GM18909 (cell line): Measurements from ENCODE around the gene TMCC2.
"Not testable (repeated sequence)": the region's sequence is repeated elsewhere in the genome, so short reads cannot be mapped to it uniquely, and the experiment has no call there.

Experiments used
- ATAC-seq: cut with Tn5 transposase; IDR thresholded peaks from one replicate; pipeline ENCODE4 v1.9.1; 2021; ENCODE audit warnings: mild to moderate bottlenecking; ENCODE audit not compliant: unreplicated experiment, poor library complexity

Gene TMCC2

GRCh38 chr1:205211169-205211838, 16.4 kb upstream of the TMCC2 start, which contains the start of gene DSTYK:
Gene DSTYK (minus strand): TSS chr1:205211702. CDS start chr1:205211535, 167 bp downstream.
- peak; percentile 87 for ATAC-seq

GRCh38 chr1:205211839-205212536, 15.8 kb upstream of the TMCC2 start:
- peak; percentile 22 for ATAC-seq

GRCh38 chr1:205214756-205215155, 13.0 kb upstream of the TMCC2 start:
- ATAC-seq, result no peak

GRCh38 chr1:205216588-205216987, 11.2 kb upstream of the TMCC2 start:
- ATAC-seq, result no peak

DNA sequence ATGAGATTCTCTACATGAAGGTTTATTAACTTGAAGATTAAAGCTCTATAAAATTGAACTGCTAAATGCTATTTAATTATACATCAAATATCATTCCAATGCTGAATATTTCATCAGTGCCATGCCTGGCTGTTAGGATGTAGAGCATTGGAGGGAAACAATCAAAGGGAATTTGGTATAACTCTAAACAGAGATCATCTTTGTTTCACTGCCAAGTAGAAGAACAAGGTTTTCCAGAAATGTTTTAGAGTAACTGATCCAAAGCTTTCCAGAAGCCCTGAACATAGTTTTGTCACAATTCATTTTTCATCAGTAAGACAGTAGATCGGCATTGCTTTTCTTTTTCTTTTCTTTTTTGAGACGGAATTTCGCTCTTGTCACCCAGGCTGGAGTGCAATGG, 10.3 kb upstream of the TMCC2 start:
- no peak for ATAC-seq

GRCh38 chr1:205220421-205220820, 7.3 kb upstream of the TMCC2 start:
- ATAC-seq, result no peak

DNA sequence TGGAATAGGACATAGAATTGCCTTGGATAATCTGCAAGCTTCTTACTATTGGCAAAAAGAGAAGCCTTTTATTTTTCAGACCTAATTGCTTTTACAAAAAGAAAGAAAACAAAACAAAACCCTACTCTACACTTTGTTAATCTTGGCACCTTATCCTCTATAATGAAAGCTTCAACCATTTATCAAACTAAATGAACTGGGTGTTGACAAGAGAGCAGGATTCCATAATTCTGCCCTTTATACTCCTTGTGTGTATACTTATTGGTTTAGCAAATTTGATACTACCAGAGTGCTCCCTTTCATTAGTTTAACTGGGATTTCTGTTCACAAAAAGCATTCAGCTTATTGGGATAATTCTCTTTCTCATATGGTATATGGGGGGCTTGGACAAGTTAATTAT, 3.0 kb upstream of the TMCC2 start:
- ATAC-seq, result no peak

GRCh38 chr1:205225901-205226765, 1.6 kb upstream of the TMCC2 start:
- no peak for ATAC-seq

- no peak for ATAC-seq
Measured at GRCh38 chr1:205226868-205227583, 720 bp upstream of the TMCC2 start.

DNA sequence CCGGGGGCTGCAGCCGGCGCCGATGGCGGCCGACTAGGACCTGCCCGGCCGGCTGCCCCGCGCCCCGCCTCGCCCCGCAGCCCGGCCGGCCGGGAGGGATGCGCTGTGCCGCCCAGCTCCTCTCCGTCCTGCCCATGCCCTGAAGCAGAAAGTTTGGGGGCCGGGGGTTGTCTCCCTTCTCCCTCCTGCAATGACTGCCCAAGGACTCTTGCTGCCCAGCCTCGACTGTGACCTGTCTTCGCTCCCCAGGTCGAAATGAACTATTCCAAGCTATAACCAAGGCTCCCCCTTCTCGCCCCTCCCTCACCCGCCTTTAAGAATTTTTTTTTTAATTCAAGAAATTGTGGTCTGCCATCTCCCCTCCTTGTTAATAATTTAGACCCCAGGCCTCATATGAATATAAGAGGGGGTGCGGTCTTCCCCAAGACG, 361 bp downstream of the TMCC2 start:
- peak; percentile 18 for ATAC-seq

DNA sequence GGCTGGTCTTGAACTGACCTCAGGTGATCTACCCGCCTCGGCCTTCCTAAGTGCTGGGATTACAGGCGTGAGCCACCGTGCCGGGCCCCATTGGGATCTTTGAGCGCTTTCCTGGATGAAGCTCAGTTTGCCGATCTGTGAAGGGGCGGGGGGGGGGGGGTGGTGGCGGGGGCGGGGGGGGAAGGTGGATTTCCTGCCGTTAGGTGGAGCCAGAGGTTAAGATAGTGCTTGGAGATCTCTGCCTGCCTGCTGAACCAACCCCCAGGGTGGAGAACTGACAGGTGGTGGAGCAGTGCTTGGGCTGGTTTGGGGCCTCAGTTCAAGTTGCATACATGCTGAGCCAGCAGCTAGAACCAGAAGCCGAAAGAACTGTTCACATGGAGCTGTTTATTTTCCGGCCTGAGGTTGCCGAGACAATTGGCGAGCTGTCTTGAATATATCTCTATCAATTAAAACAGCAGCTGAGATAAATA, 1.7 kb downstream of the TMCC2 start:
- ATAC-seq, result no peak

DNA sequence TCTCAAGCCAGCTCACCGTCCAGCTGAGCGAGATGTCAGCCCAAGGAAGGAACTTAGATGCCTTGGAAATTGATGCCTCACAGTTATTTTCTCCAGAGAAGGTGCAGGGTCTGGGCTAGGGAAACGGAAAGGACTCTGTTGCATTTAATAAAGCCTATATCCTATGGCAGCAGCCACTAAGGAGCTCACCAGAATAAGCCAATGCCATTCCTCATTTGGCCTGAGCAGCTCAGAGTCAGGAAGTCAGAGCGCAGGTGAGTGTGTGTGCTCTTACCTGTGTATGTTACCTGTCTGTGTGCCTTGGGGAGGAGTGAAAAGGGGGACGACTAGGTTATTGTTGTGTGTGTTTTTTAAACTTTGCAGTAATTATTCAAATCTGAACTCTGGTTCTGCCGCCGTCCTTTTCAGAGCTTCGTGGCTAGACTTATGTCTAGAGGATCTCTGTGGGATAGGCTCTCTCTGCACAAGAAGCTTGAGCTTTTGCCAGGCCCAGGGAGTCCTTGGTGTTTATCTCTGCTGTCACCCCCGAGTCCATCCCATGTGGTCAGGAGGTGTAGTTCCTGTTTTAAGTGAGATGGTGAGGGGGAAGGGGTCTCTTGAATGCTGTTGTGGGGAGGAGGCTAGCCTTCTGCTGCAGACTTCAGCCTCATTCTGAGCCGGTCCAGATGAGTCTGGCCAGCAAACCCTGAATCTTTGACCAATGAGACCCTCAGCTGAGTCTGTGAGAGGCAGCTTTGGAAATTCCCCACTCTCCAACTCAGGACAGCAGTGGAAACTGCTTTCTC, 2.4 kb downstream of the TMCC2 start:
- ATAC-seq, result no peak

- ATAC-seq, result no peak
Measured at GRCh38 chr1:205230982-205231381, 3.2 kb downstream of the TMCC2 start.

GRCh38 chr1:205232127-205232820, 4.5 kb downstream of the TMCC2 start:
- no peak for ATAC-seq

DNA sequence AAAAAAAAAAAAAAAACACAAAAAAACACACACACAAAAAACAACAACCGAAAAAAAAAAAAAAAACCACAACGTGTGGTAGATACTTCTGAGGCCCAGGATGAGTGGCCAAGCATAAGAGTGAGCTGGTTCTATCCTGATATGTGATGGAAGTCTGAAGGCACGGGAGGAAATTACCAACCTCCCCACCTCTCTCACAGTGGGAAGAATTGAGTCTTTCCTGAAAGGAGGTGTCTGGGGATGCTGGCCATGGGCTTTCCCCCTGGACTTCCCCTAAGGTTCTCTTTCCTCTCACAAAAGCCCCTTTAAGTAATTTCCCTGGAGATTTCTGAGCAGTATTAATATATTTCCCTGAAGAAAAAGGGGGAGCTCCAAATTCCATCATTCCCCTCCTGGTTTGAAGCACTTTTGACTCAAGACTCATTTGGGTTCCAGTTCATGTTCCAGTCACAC, 5.2 kb downstream of the TMCC2 start:
- no peak for ATAC-seq

DNA sequence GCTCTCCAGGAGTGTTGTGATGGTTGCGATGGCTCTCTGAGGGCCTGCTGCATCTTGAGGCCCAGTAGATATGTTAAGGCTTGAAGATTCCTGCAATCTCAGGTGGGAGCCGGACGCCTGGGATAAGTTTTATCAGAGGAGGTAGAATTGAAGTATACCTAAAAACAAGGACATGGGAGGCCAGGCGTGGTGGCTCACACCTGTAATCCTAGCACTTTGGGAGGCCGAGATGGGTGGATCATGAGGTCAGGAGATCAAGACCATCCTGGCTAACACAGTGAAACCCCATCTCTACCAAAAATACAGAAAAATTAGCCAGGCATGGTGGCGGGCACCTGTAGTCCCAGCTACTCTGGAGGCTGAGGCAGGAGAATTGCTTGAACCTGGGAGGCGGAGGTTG, 6.2 kb downstream of the TMCC2 start:
- not testable (repeated sequence) for ATAC-seq

DNA sequence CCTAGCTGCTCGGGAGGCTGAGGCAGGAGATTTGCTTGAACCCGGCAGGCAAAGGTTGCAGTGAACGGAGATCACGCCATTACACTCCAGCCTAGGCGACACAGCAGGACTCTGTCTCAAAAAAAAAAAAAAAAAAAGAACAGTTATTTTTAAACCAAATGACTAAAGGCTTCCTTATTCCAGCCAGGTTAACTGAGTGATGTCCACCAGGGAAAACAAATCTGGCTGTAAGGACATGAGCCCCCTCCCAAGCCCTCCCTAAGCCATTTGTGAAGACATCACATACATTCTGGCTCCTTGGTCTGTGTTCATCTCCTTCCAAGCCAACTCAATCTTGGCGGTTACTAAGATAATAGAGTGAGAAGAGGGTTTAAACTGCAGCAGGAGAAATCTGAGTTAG, 8.2 kb downstream of the TMCC2 start:
- ATAC-seq, result no peak

DNA sequence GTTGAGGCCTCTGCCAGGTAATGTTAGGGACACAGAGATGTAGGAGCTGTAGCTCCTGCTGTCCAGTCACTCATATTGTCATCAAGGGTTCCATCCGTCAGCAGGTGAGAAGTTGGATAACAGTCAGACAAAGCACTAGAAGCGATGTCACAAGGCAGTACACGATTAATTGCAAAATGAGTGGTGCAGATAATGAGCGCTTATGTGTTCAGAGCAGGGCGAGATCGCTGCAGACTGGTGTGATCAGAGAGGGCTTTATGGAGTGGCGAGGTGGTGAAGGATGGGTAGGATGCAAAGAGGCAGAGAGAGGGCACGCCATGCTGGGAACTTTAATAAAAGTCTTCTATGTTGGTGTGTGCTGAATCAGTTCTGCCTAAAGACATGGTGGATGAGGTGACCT, 8.8 kb downstream of the TMCC2 start:
- no peak for ATAC-seq

GRCh38 chr1:205236951-205237475, 9.3 kb downstream of the TMCC2 start:
- ATAC-seq, result no peak
